ENCODE data around the gene ARHGAP10. TPM values are rescaled to one million over a fixed set of nuclear protein-coding genes. Genes with fewer than 3 reads are reported as not detected.

Gene ARHGAP10
- total RNA-seq, 4 donors from 2014 or later, result 131 to 217 (median 206) TPM

GRCh38 chr4:147975933-147976928, 244.3 kb downstream of the ARHGAP10 start:
- H3K27me3 ChIP-seq, result no peaks in the 10 kb centered on the region
- H3K4me1 ChIP-seq, result peaks cover 0 to 34% (median 9%) of the 10 kb centered on the region in 4 donors
- no peak for DNase-seq (ENCODE audit: low spot score in 2 of 2)
- H3K36me3 ChIP-seq, result peaks cover 0 to 37% (median 0%) of the 10 kb centered on the region in 3 donors
- H3K27ac ChIP-seq, result no peak overlapping the region
- TF ChIP-seq EP300 (IDR thresholded peaks at IDR 0.05) (no peak), CTCF (IDR thresholded peaks at IDR 0.05) (no peak), POLR2A (IDR thresholded peaks at IDR 0.05) (no peak)
- H3K4me3 ChIP-seq, result no peak overlapping the region
- 55% methylated on average over 2 of the region's 2 CpGs for WGBS, 2 donors
- no peaks in the 10 kb centered on the region for H3K9me3 ChIP-seq

- no peak for TF ChIP-seq EP300 (IDR thresholded peaks at IDR 0.05)
- DNase-seq (ENCODE audit: low spot score in 2 of 2), result no peak
- H3K9me3 ChIP-seq, result no peaks in the 10 kb centered on the region
- H3K36me3 ChIP-seq, result peaks cover 0 to 30% (median 0%) of the 10 kb centered on the region in 3 donors
- no peak overlapping the region for H3K27ac ChIP-seq
- peaks cover 0 to 55% (median 6%) of the 10 kb centered on the region in 4 donors for H3K4me1 ChIP-seq
- H3K4me3 ChIP-seq, result no peak overlapping the region
- no peaks in the 10 kb centered on the region for H3K27me3 ChIP-seq
- WGBS, 2 donors, result 73 to 78% methylated on average over 3 of the region's 3 CpGs
Observed at GRCh38 chr4:147980586-147980985, 248.7 kb downstream of the ARHGAP10 start.

GRCh38 chr4:147981305-147981704, 249.4 kb downstream of the ARHGAP10 start:
- Histone ChIP-seq H3K27ac (no peak overlapping the region), H3K4me3 (no peak overlapping the region), H3K9me3 (no peaks in the 10 kb centered on the region), H3K27me3 (no peaks in the 10 kb centered on the region), H3K4me1 (peaks cover 0 to 48% (median 2%) of the 10 kb centered on the region in 4 donors), H3K36me3 (peaks cover 0 to 30% (median 0%) of the 10 kb centered on the region in 3 donors)
- DNase-seq (ENCODE audit: low spot score in 2 of 2), result no peak
- 79 to 87% methylated on average over 1 of the region's 1 CpG for WGBS, 2 donors
- TF ChIP-seq EP300 (IDR thresholded peaks at IDR 0.05) (no peak), CTCF (IDR thresholded peaks at IDR 0.05) (no peak), POLR2A (IDR thresholded peaks at IDR 0.05) (no peak)

- no peak for DNase-seq (ENCODE audit: low spot score in 2 of 2)
- Histone ChIP-seq H3K27ac (no peak overlapping the region), H3K9me3 (no peaks in the 10 kb centered on the region), H3K4me3 (no peak overlapping the region), H3K4me1 (peaks cover 0 to 45% (median 0%) of the 10 kb centered on the region in 4 donors), H3K27me3 (no peaks in the 10 kb centered on the region), H3K36me3 (peaks cover 0 to 9% (median 0%) of the 10 kb centered on the region in 3 donors)
- 70 to 79% methylated on average over 13 to 15 of the region's 15 CpGs for WGBS, 2 donors
- TF ChIP-seq CTCF (IDR thresholded peaks at IDR 0.05), result peak in 4 of 5 experiments; percentile 32 to 45 (median 36)
- TF ChIP-seq POLR2A (IDR thresholded peaks at IDR 0.05), result no peak
- TF ChIP-seq EP300 (IDR thresholded peaks at IDR 0.05), result no peak
Observed at GRCh38 chr4:147984065-147984777, 252.3 kb downstream of the ARHGAP10 start.

- no peak for DNase-seq (ENCODE audit: low spot score in 2 of 2)
- TF ChIP-seq POLR2A (IDR thresholded peaks at IDR 0.05), result no peak
- TF ChIP-seq EP300 (IDR thresholded peaks at IDR 0.05), result no peak
- no peak for TF ChIP-seq CTCF (IDR thresholded peaks at IDR 0.05)
- Histone ChIP-seq H3K4me1 (peaks cover 0 to 45% (median 0%) of the 10 kb centered on the region in 4 donors), H3K27me3 (no peaks in the 10 kb centered on the region), H3K27ac (no peak overlapping the region), H3K36me3 (peaks cover 0 to 7% (median 0%) of the 10 kb centered on the region in 3 donors), H3K4me3 (no peak overlapping the region), H3K9me3 (no peaks in the 10 kb centered on the region)
- 85 to 95% methylated on average over 2 of the region's 2 CpGs for WGBS, 2 donors
Observed at GRCh38 chr4:147984778-147985138, 252.9 kb downstream of the ARHGAP10 start.
